ENCODE measurements around the gene RER1. TPM values are rescaled to one million over a fixed set of nuclear protein-coding genes. Genes with fewer than 3 reads are reported as not detected.
A peak's percentile ranks its signal among the peaks of the same experiment; 100 is the strongest.

RER1 gene
- total RNA-seq, 3 donors from 2014 or later (not counting 1 experiment from before 2014, with no cell fraction given): 89.2 to 98.9 (median 91.9) TPM

DNA sequence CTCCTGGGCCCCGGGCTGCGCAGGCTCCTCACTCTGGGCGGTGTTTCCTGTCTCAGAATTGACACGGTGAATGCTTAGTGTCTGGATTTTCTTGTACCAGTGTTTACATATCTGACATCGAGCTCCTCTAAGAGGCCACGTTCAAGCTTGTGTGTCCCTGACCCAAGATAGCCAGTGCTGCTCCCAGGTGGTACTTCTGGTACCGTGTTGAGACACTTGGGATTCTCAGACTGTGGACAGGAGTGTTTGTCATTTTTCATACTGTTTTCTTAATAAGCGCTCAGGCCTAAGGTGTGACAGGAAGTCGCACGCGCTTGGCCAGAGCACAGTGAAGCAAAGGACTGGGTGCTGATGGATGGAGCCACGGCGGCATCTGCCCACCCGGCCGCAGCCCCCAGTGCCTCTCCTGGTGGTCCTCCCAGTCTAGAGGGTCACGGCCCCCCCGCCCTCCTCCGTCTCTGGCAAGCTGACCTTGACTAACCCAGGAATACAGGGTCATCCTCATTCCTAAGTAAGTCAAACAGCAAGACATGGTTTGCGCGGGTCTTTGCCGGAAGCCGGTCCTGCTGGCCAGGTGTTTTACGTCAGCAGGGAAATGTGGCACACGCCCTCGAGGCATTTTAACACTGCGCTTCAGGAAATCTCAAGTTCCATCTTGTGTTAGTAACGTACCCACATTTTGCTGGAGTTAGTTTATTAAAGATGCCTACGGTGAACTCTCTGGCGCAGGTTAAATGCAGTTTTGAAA is 12.7 kb downstream of the RER1 start:
- no peak overlapping the region for H3K4me3 Mint-ChIP-seq
- Histone ChIP-seq H3K27me3 (ENCODE audit: control insufficient read depth, insufficient read depth, low read length) (no peaks in the 10 kb centered on the region), H3K9me3 (ENCODE audit: control insufficient read depth, insufficient read depth, low read length) (no peaks in the 10 kb centered on the region), H3K36me3 (ENCODE audit: control insufficient read depth, insufficient read depth, low read length) (peaks cover 62% of the 10 kb centered on the region), H3K4me3 (ENCODE audit: low read length) (no peak overlapping the region), H3K27ac (ENCODE audit: low read length) (no peak overlapping the region), H3K4me1 (ENCODE audit: control insufficient read depth, insufficient read depth, low read length) (no peaks in the 10 kb centered on the region)
- H3K4me1 Mint-ChIP-seq: peaks cover 3 to 7% of the 10 kb centered on the region in 2 donors
- no peak overlapping the region for H3K27ac Mint-ChIP-seq
- no peaks in the 10 kb centered on the region for H3K27me3 Mint-ChIP-seq (ENCODE audit: low read depth in 2 of 2)
- intact Hi-C loops (cut with micrococcal nuclease): no loop called here
- TF ChIP-seq, protein P1, sequence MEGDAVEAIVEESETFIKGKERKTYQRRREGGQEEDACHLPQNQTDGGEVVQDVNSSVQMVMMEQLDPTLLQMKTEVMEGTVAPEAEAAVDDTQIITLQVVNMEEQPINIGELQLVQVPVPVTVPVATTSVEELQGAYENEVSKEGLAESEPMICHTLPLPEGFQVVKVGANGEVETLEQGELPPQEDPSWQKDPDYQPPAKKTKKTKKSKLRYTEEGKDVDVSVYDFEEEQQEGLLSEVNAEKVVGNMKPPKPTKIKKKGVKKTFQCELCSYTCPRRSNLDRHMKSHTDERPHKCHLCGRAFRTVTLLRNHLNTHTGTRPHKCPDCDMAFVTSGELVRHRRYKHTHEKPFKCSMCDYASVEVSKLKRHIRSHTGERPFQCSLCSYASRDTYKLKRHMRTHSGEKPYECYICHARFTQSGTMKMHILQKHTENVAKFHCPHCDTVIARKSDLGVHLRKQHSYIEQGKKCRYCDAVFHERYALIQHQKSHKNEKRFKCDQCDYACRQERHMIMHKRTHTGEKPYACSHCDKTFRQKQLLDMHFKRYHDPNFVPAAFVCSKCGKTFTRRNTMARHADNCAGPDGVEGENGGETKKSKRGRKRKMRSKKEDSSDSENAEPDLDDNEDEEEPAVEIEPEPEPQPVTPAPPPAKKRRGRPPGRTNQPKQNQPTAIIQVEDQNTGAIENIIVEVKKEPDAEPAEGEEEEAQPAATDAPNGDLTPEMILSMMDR (IDR thresholded peaks at IDR 0.05): no peak
- 93% methylated on average over 29 of the region's 29 CpGs for WGBS (ENCODE audit: insufficient coverage)
- ATAC-seq (peak in 1 of 3 donors; percentile 20), DNase-seq (no peak)
- no peaks in the 10 kb centered on the region for H3K36me3 Mint-ChIP-seq
- H3K9me3 Mint-ChIP-seq: no peaks in the 10 kb centered on the region

DNA sequence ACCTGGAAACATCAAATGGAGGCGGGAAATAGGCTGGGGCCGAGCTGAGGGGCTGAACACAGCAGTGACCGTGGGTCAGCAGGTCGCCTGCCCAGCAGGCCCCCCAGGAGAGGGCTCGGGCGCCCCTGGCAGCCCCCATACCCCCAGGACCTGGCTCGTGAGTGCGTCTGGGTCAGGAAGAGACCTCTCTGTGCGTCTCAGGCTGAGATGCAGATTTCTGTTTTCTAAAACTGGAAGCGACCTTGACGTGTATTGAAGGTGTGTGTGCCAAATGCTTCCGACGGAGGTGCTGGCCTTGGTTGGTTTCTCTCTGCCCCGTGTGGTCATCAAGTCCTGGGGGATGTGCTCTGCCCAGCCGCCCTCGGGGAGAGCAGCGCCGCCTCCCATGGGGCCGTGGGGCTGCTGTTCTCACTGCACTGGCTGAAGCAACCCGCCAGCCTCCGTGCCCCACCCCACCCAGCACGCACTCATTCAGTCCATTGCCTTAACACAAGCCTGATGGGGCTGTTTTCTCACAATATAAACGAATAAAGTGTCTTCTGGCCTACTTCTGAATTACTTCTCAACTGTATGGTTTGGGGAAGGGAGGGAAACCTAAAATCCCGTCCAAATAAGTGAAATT is 13.4 kb downstream of the RER1 start:
- no peaks in the 10 kb centered on the region for H3K9me3 Mint-ChIP-seq
- no peaks in the 10 kb centered on the region for H3K27me3 Mint-ChIP-seq (ENCODE audit: low read depth in 2 of 2)
- H3K36me3 ChIP-seq (ENCODE audit: control insufficient read depth, insufficient read depth, low read length): peaks cover 55% of the 10 kb centered on the region
- ATAC-seq: no peak
- H3K4me3 ChIP-seq (ENCODE audit: low read length): no peak overlapping the region
- H3K27me3 ChIP-seq (ENCODE audit: control insufficient read depth, insufficient read depth, low read length): no peaks in the 10 kb centered on the region
- H3K9me3 ChIP-seq (ENCODE audit: control insufficient read depth, insufficient read depth, low read length): no peaks in the 10 kb centered on the region
- intact Hi-C loops (cut with micrococcal nuclease): no loop called here
- TF ChIP-seq, protein P1 (IDR thresholded peaks at IDR 0.05): no peak
- WGBS (ENCODE audit: insufficient coverage): 93% methylated on average over 24 of the region's 24 CpGs
- no peak for DNase-seq
- no peaks in the 10 kb centered on the region for H3K4me1 ChIP-seq (ENCODE audit: control insufficient read depth, insufficient read depth, low read length)
- H3K27ac Mint-ChIP-seq: no peak overlapping the region
- no peaks in the 10 kb centered on the region for H3K36me3 Mint-ChIP-seq
- H3K27ac ChIP-seq (ENCODE audit: low read length): no peak overlapping the region
- H3K4me3 Mint-ChIP-seq: no peak overlapping the region
- H3K4me1 Mint-ChIP-seq: peaks cover 0 to 5% of the 10 kb centered on the region in 2 donors

DNA sequence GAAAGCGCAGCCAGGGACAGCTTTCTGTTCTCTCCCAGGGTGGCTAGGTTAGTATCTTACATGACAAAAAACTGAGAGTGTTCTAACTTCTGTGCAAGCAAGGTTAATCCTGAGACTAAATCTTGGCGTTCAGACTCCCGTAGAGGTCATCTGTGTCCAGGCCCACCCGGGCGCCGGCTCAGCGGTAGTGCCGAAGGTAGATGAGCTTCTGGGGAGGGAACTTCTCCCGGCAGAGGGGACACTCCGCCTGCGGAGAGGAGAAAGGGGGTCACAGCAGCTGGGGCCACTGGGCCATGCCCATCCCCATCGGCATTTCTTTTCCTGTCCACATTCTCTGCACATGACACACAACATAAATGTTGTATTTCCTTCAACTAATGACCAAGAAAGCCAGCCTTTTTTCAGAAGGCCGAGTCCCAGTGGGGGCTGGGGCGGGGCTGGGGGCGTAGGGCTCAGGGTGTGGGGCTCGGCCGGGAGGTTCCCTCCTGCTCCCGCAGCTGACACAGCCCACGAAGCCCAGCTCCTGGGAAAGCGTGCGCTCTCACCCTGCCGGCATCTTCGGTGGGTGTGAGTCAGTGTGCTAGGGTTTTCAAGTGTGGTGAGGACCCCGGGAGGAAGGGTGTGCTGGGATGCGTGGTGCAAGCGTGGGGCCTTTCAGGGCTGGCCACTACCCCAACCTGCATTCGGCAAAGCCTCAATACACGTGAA is 14.1 kb downstream of the RER1 start:
- no peak overlapping the region for H3K27ac Mint-ChIP-seq
- H3K36me3 ChIP-seq (ENCODE audit: control insufficient read depth, insufficient read depth, low read length): peaks cover 52% of the 10 kb centered on the region
- peaks cover 0 to under 1% of the 10 kb centered on the region in 2 donors for H3K4me1 Mint-ChIP-seq
- no peak overlapping the region for H3K4me3 Mint-ChIP-seq
- no peaks in the 10 kb centered on the region for H3K27me3 ChIP-seq (ENCODE audit: control insufficient read depth, insufficient read depth, low read length)
- 94% methylated on average over 28 of the region's 28 CpGs for WGBS (ENCODE audit: insufficient coverage)
- no peak for DNase-seq
- H3K4me3 ChIP-seq (ENCODE audit: low read length): no peak overlapping the region
- no peaks in the 10 kb centered on the region for H3K4me1 ChIP-seq (ENCODE audit: control insufficient read depth, insufficient read depth, low read length)
- H3K36me3 Mint-ChIP-seq: no peaks in the 10 kb centered on the region
- no peaks in the 10 kb centered on the region for H3K9me3 ChIP-seq (ENCODE audit: control insufficient read depth, insufficient read depth, low read length)
- TF ChIP-seq, protein P1 (IDR thresholded peaks at IDR 0.05): no peak
- no peak for ATAC-seq
- H3K27me3 Mint-ChIP-seq (ENCODE audit: low read depth in 2 of 2): no peaks in the 10 kb centered on the region
- H3K9me3 Mint-ChIP-seq: no peaks in the 10 kb centered on the region
- intact Hi-C loops (cut with micrococcal nuclease): no loop called here
- no peak overlapping the region for H3K27ac ChIP-seq (ENCODE audit: low read length)
